ENCODE results near the gene ZFHX3.

DNA sequence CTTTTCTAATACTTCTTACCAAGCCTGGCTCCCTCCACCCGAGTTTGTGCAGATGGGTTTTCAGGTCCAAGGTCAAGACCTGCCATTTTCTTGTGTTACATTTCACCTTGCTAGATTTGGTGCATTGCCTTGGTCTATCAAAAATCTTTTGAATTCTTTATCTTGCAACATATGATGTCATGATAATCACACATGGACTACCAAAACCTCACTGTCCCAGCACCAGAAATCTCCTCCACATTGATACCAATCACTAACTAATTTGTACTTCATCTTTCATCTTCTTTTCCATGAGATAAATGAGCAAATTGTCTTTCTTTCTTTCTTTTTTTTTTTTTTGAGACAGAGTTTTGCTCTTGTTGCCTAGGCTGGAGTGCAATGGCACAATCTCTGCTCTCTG lies 33.0 kb upstream of the ZFHX3 start:
- TF ChIP-seq FOXP2 (optimal IDR thresholded peaks at IDR 0.05; ENCODE audit: control extremely low read depth, extremely low read length, insufficient read depth) (no peak), POLR2AphosphoS5 (IDR thresholded peaks at IDR 0.05; ENCODE audit: borderline replicate concordance, low read depth, low read length) (no peak), EZH2 (IDR thresholded peaks at IDR 0.05) (no peak)

Data from SK-N-MC (cell line).